KMS-11 (cell line): ENCODE data around the gene CEP126.

Experiments
- H2AFZ ChIP-seq: fragments of 200-600 bp; sonication (generic); 2 replicates; pipeline ENCODE4 v1.6.1; 2016; ENCODE audit warnings: antibody characterized with exemption, mixed run types, low read depth
- H3K27ac ChIP-seq: fragments of 200-600 bp; sonication (generic); 2 replicates; pipeline ENCODE4 v1.6.1; 2016; ENCODE audit warnings: mild to moderate bottlenecking, mixed run types
- H3K27me3 ChIP-seq: fragments of 200-600 bp; sonication (generic); 2 replicates; pipeline ENCODE4 v1.6.1; 2017; ENCODE audit warnings: mild to moderate bottlenecking, low read depth, mixed run types, moderate library complexity; ENCODE audit not compliant: insufficient read depth
- H3K36me3 ChIP-seq: fragments of 200-600 bp; sonication (generic); 2 replicates; pipeline ENCODE4 v1.6.1; 2017; ENCODE audit warnings: mild to moderate bottlenecking, mixed run types; ENCODE audit not compliant: insufficient read depth
- H3K4me1 ChIP-seq: fragments of 200-600 bp; sonication (generic); 2 replicates; pipeline ENCODE4 v1.6.1; 2016; ENCODE audit warnings: mild to moderate bottlenecking, low read depth, mixed run types; ENCODE audit not compliant: poor library complexity, severe bottlenecking
- H3K4me2 ChIP-seq: fragments of 200-600 bp; sonication (generic); 2 replicates; pipeline ENCODE4 v1.7.0; 2016; ENCODE audit warnings: mild to moderate bottlenecking, mixed run types
- H3K4me3 ChIP-seq: fragments of 200-600 bp; sonication (generic); IDR thresholded peaks from 2 replicates; pipeline ENCODE4 v1.6.1; 2017; ENCODE audit warnings: low read depth, low read length, mixed read lengths; ENCODE audit not compliant: insufficient read depth
- H3K79me2 ChIP-seq: fragments of 200-600 bp; sonication (generic); 2 replicates; pipeline ENCODE4 v1.6.1; 2016; ENCODE audit warnings: low read depth, mixed run types; ENCODE audit not compliant: insufficient read depth
- H3K9ac ChIP-seq: fragments of 200-600 bp; sonication (generic); 2 replicates; pipeline ENCODE4 v1.6.1; 2016; ENCODE audit warnings: mild to moderate bottlenecking, mixed run types
- H4K20me1 ChIP-seq: fragments of 200-600 bp; sonication (generic); 2 replicates; pipeline ENCODE4 v1.6.1; 2016; ENCODE audit warnings: mild to moderate bottlenecking, mixed run types; ENCODE audit not compliant: insufficient read depth
- CTCF ChIP-seq: fragments of 200-600 bp; sonication (generic); conservative IDR thresholded peaks from 2 replicates; pipeline ENCODE4 v1.6.1; 2017; ENCODE audit warnings: low read depth, mild to moderate bottlenecking, antibody characterized with exemption, low read length, moderate library complexity, mixed read lengths

CEP126 gene

GRCh38 chr11:102026217-102026616, 111.4 kb downstream of the CEP126 start:
- Histone ChIP-seq H3K9ac (no peak overlapping the region), H4K20me1 (no peaks in the 10 kb centered on the region), H3K4me3 (no peak overlapping the region), H3K27ac (no peak overlapping the region), H3K4me1 (no peaks in the 10 kb centered on the region), H3K27me3 (no peaks in the 10 kb centered on the region), H3K79me2 (no peaks in the 10 kb centered on the region), H3K36me3 (no peaks in the 10 kb centered on the region), H2AFZ (no peak overlapping the region), H3K4me2 (no peak overlapping the region)
- TF ChIP-seq CTCF = no peak

- Histone ChIP-seq H3K4me1 (no peaks in the 10 kb centered on the region), H3K4me3 (no peak overlapping the region), H3K27ac (no peak overlapping the region), H2AFZ (no peak overlapping the region), H3K36me3 (no peaks in the 10 kb centered on the region), H3K79me2 (no peaks in the 10 kb centered on the region), H3K4me2 (no peak overlapping the region), H3K27me3 (no peaks in the 10 kb centered on the region), H3K9ac (no peak overlapping the region), H4K20me1 (no peaks in the 10 kb centered on the region)
- no peak for TF ChIP-seq CTCF
Observed at GRCh38 chr11:102026959-102027358, 112.1 kb downstream of the CEP126 start.

GRCh38 chr11:102036757-102037156, 121.9 kb downstream of the CEP126 start:
- Histone ChIP-seq H4K20me1 (no peaks in the 10 kb centered on the region), H3K4me2 (no peak overlapping the region), H3K4me1 (no peaks in the 10 kb centered on the region), H3K36me3 (no peaks in the 10 kb centered on the region), H3K9ac (no peak overlapping the region), H3K27me3 (no peaks in the 10 kb centered on the region), H3K4me3 (no peak overlapping the region), H3K27ac (no peak overlapping the region), H3K79me2 (no peaks in the 10 kb centered on the region), H2AFZ (no peak overlapping the region)
- TF ChIP-seq CTCF = no peak

- Histone ChIP-seq H3K4me2 (no peak overlapping the region), H4K20me1 (no peaks in the 10 kb centered on the region), H3K27me3 (no peaks in the 10 kb centered on the region), H3K4me3 (no peak overlapping the region), H3K36me3 (no peaks in the 10 kb centered on the region), H3K4me1 (no peaks in the 10 kb centered on the region), H3K9ac (no peak overlapping the region), H3K27ac (no peak overlapping the region), H3K79me2 (no peaks in the 10 kb centered on the region), H2AFZ (no peak overlapping the region)
- TF ChIP-seq CTCF = no peak
Observed at GRCh38 chr11:102046841-102047240, 132.0 kb downstream of the CEP126 start.
